Transverse colon (tissue), 4 donors: ENCODE results near the gene PPP1R9A.

Source experiments
- EP300 ChIP-seq: sonication (generic); formaldehyde crosslinking; IDR thresholded peaks from one replicate; pipeline ENCODE4 v1.6.1; 2017; ENCODE audit warnings: antibody characterized with exemption, low read depth
- POLR2A ChIP-seq: fragments of 450-650 bp; IDR thresholded peaks from one replicate; pipeline ENCODE4 v1.6.1; 2016; ENCODE audit warnings: antibody characterized with exemption, mild to moderate bottlenecking, moderate library complexity
- POLR2AphosphoS5 ChIP-seq, 3 donors: sonication (generic); formaldehyde crosslinking; IDR thresholded peaks; one replicate each; pipeline ENCODE4 v1.6.1; 2016; ENCODE audit warnings: antibody characterized with exemption in 3 of 3
- TF ChIP-seq, protein P1 (sequence below), 5 experiments: fragments of 200-600 bp in 3 of 5; fragments of 450-650 bp in 2 of 5; sonication (generic) in 3 of 5; IDR thresholded peaks; 1 replicate in 2 of 5; 2 replicates in 3 of 5; pipeline ENCODE4 v1.5.1; 2016 to 2017; ENCODE audit warnings: antibody characterized with exemption in 5 of 5, inconsistent platforms in 3 of 5, mild to moderate bottlenecking in 2 of 5, moderate library complexity in 1 of 5

DNA sequence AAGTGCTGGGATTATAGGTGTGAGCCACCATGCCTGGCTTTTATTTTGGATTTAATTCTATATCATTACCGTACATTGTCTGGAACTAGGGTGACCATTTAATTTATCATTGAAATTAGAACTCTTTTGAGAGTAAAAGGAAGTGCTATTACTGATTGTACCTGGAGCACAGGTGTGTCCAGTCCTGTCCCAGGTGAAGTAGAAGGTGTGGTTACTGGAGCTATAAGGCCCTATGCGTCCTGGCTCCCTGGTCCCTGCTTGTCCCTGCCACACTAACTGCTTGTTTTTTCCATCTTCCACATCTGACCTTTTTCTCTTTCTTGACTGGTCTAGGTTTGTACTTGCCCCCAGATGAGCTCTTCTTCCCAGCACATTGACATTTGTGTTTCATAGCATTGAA, 147.0 kb downstream of the PPP1R9A start:
- TF ChIP-seq, protein P1, sequence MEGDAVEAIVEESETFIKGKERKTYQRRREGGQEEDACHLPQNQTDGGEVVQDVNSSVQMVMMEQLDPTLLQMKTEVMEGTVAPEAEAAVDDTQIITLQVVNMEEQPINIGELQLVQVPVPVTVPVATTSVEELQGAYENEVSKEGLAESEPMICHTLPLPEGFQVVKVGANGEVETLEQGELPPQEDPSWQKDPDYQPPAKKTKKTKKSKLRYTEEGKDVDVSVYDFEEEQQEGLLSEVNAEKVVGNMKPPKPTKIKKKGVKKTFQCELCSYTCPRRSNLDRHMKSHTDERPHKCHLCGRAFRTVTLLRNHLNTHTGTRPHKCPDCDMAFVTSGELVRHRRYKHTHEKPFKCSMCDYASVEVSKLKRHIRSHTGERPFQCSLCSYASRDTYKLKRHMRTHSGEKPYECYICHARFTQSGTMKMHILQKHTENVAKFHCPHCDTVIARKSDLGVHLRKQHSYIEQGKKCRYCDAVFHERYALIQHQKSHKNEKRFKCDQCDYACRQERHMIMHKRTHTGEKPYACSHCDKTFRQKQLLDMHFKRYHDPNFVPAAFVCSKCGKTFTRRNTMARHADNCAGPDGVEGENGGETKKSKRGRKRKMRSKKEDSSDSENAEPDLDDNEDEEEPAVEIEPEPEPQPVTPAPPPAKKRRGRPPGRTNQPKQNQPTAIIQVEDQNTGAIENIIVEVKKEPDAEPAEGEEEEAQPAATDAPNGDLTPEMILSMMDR (IDR thresholded peaks at IDR 0.05) = no peak
- TF ChIP-seq EP300 = no peak
- no peak for TF ChIP-seq POLR2AphosphoS5 (IDR thresholded peaks at IDR 0.05)
- no peak for TF ChIP-seq POLR2A
